ENCODE data around the gene CIB2. TPM values are rescaled to one million over a fixed set of nuclear protein-coding genes. Genes with fewer than 3 reads are reported as not detected.

CIB2 gene
- polyA plus RNA-seq, 1 donor from 2014 or later: 32.4 TPM

DNA sequence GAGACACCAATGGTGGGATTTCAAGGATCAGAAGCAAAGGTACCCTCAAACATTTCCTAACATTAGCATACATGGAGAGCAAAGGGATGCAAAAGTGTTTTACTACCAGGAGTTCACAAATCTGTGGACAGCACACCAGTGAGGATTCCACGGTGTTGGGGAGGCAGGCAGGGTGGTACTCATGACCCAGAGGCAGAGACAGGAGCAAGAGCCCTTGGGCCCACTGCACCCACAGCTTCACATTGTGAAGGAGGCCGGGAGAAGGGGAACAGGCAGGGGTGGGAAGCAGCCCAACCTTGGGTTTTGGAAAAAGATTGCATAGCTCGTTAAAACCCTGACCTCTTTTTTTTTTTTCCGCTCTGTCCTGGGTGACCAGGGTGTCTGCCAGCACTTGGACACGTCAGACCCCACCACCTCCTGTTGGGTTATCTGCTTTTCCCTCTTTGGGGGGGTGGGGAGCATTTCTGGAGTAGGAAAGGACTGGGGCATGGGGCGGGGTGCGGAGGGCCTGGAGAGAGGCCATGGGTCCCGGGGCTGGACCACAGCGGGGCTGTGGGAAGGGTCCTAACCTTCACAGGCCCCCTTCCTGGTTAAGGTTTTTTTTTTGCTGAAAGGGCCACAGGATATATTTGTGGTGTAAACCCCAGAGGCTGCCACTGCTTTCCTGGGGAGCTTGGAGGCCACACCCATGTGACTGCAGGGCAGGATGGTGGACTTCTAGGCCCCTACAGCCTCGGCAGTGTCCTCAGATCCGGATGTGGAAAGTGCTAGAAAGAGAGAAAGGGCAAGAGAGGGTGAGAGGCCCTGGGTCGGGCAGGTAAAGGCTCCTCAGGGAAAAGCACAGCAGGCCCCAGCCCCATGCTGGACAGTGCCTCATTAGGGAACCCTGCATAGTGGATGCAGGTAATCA lies 26.4 kb downstream of the CIB2 start:
- Histone ChIP-seq H3K9ac (ENCODE audit: low read length) (no peak overlapping the region), H4K20me1 (ENCODE audit: insufficient read depth) (no peaks in the 10 kb centered on the region), H3K36me3 (ENCODE audit: insufficient read depth, low read length) (no peaks in the 10 kb centered on the region), H3K4me3 (ENCODE audit: low read length) (no peak overlapping the region), H3K9me3 (ENCODE audit: low read length) (no peaks in the 10 kb centered on the region), H3K4me2 (ENCODE audit: low read length) (no peak overlapping the region), H3K27ac (ENCODE audit: low read length) (no peak overlapping the region), H3K79me2 (replicated peaks; ENCODE audit: insufficient read depth, low read length) (no peaks in the 10 kb centered on the region), H2AFZ (ENCODE audit: low read depth, low read length) (no peak overlapping the region), H3K27me3 (ENCODE audit: insufficient read depth, low read depth, low read length) (no peaks in the 10 kb centered on the region), H3F3A (ENCODE audit: insufficient read depth, low read length, poor library complexity, severe bottlenecking) (no peaks in the 10 kb centered on the region), H3K9me2 (ENCODE audit: insufficient read depth, low read length) (no peaks in the 10 kb centered on the region)
- no peak for TF ChIP-seq EZH2 (IDR thresholded peaks at IDR 0.05; ENCODE audit: borderline replicate concordance, insufficient read depth, low read length, poor library complexity, severe bottlenecking)
- no peak for TF ChIP-seq TAF1 (IDR thresholded peaks at IDR 0.05; ENCODE audit: low read depth)
- no peak for TF ChIP-seq MXI1 (conservative IDR thresholded peaks at IDR 0.05; ENCODE audit: poor library complexity, severe bottlenecking)
- TF ChIP-seq POLR2AphosphoS5 (IDR thresholded peaks at IDR 0.05): no peak

- no peak for TF ChIP-seq POLR2AphosphoS5 (IDR thresholded peaks at IDR 0.05)
- no peak for TF ChIP-seq REST (IDR thresholded peaks at IDR 0.05; ENCODE audit: borderline replicate concordance)
- TF ChIP-seq EZH2 (IDR thresholded peaks at IDR 0.05; ENCODE audit: borderline replicate concordance, insufficient read depth, low read length, poor library complexity, severe bottlenecking): no peak
- no peak for TF ChIP-seq RAD21 (conservative IDR thresholded peaks at IDR 0.05)
- no peak for TF ChIP-seq TAF1 (IDR thresholded peaks at IDR 0.05; ENCODE audit: low read depth)
- TF ChIP-seq SMC3 (conservative IDR thresholded peaks at IDR 0.05; ENCODE audit: poor library complexity): no peak
- TF ChIP-seq, protein P1, sequence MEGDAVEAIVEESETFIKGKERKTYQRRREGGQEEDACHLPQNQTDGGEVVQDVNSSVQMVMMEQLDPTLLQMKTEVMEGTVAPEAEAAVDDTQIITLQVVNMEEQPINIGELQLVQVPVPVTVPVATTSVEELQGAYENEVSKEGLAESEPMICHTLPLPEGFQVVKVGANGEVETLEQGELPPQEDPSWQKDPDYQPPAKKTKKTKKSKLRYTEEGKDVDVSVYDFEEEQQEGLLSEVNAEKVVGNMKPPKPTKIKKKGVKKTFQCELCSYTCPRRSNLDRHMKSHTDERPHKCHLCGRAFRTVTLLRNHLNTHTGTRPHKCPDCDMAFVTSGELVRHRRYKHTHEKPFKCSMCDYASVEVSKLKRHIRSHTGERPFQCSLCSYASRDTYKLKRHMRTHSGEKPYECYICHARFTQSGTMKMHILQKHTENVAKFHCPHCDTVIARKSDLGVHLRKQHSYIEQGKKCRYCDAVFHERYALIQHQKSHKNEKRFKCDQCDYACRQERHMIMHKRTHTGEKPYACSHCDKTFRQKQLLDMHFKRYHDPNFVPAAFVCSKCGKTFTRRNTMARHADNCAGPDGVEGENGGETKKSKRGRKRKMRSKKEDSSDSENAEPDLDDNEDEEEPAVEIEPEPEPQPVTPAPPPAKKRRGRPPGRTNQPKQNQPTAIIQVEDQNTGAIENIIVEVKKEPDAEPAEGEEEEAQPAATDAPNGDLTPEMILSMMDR (IDR thresholded peaks at IDR 0.05; ENCODE audit: poor library complexity, severe bottlenecking): no peak
- TF ChIP-seq EP300 (conservative IDR thresholded peaks at IDR 0.05; ENCODE audit: poor library complexity, severe bottlenecking): no peak
- TF ChIP-seq MXI1 (conservative IDR thresholded peaks at IDR 0.05; ENCODE audit: poor library complexity, severe bottlenecking): no peak
- H3K27me3 ChIP-seq (ENCODE audit: insufficient read depth, low read depth, low read length): no peaks in the 10 kb centered on the region
- H3K4me3 ChIP-seq (ENCODE audit: low read length): no peak overlapping the region
- no peaks in the 10 kb centered on the region for H3F3A ChIP-seq (ENCODE audit: insufficient read depth, low read length, poor library complexity, severe bottlenecking)
- no peaks in the 10 kb centered on the region for H3K9me2 ChIP-seq (ENCODE audit: insufficient read depth, low read length)
- no peaks in the 10 kb centered on the region for H3K36me3 ChIP-seq (ENCODE audit: insufficient read depth, low read length)
- H3K9ac ChIP-seq (ENCODE audit: low read length): no peak overlapping the region
- H3K4me2 ChIP-seq (ENCODE audit: low read length): no peak overlapping the region
- H4K20me1 ChIP-seq (ENCODE audit: insufficient read depth): no peaks in the 10 kb centered on the region
- no peaks in the 10 kb centered on the region for H3K79me2 ChIP-seq (replicated peaks; ENCODE audit: insufficient read depth, low read length)
- no peak overlapping the region for H2AFZ ChIP-seq (ENCODE audit: low read depth, low read length)
- no peak overlapping the region for H3K27ac ChIP-seq (ENCODE audit: low read length)
- H3K9me3 ChIP-seq (ENCODE audit: low read length): no peaks in the 10 kb centered on the region
These were observed 27.1 kb downstream of the CIB2 start for GRCh38 chr15:78104119-78104479.

All from neural cell (in vitro differentiated cells).